ENCODE measurements around the gene NUP98. TPM values are rescaled to one million over a fixed set of nuclear protein-coding genes. Genes with fewer than 3 reads are reported as not detected.
"Not testable (repeated sequence)": the region's sequence is repeated elsewhere in the genome, so short reads cannot be mapped to it uniquely, and the experiment has no call there.

NUP98 gene
- total RNA-seq, 1 donor from 2014 or later = 62.4 TPM

GRCh38 chr11:3671334-3672254 lies 125.8 kb downstream of the NUP98 start, which contains the start of gene CHRNA10:
TSS of gene CHRNA10 (minus strand) at chr11:3671384. CDS start at chr11:3671312, 72 bp downstream.
- DNase-seq (ENCODE audit: low spot score) = no peak

- DNase-seq (ENCODE audit: low spot score) = no peak
Measured at GRCh38 chr11:3669742-3670183, 127.6 kb downstream of the NUP98 start.

- no peak for DNase-seq (ENCODE audit: low spot score)
Measured at GRCh38 chr11:3669128-3669527, 128.2 kb downstream of the NUP98 start.

GRCh38 chr11:3667149-3668035 lies 130.0 kb downstream of the NUP98 start:
- no peak for DNase-seq (ENCODE audit: low spot score)

GRCh38 chr11:3666023-3666530 lies 131.3 kb downstream of the NUP98 start:
- no peak for DNase-seq (ENCODE audit: low spot score)

- DNase-seq (ENCODE audit: low spot score) = no peak
Measured at GRCh38 chr11:3665336-3666022, 131.9 kb downstream of the NUP98 start.

GRCh38 chr11:3664032-3664630 lies 133.2 kb downstream of the NUP98 start:
- no peak for DNase-seq (ENCODE audit: low spot score)

GRCh38 chr11:3662856-3663255 lies 134.5 kb downstream of the NUP98 start:
- DNase-seq (ENCODE audit: low spot score) = no peak

- DNase-seq (ENCODE audit: low spot score) = no peak
Measured at GRCh38 chr11:3660960-3661359, 136.4 kb downstream of the NUP98 start.

- no peak for DNase-seq (ENCODE audit: low spot score)
Measured at GRCh38 chr11:3659595-3660515, 137.5 kb downstream of the NUP98 start.

GRCh38 chr11:3658252-3658651 lies 139.1 kb downstream of the NUP98 start:
- no peak for DNase-seq (ENCODE audit: low spot score)

- DNase-seq (ENCODE audit: low spot score) = not testable (repeated sequence)
Measured at GRCh38 chr11:3657331-3657730, 140.0 kb downstream of the NUP98 start.

- no peak for DNase-seq (ENCODE audit: low spot score)
Measured at GRCh38 chr11:3655547-3655946, 141.8 kb downstream of the NUP98 start.

- DNase-seq (ENCODE audit: low spot score) = not testable (repeated sequence)
Measured at GRCh38 chr11:3652514-3652913, 144.8 kb downstream of the NUP98 start.

- DNase-seq (ENCODE audit: low spot score) = not testable (repeated sequence)
Measured at GRCh38 chr11:3649374-3649773, 148.0 kb downstream of the NUP98 start.

- not testable (repeated sequence) for DNase-seq (ENCODE audit: low spot score)
Measured at GRCh38 chr11:3648843-3649242, 148.5 kb downstream of the NUP98 start.

GRCh38 chr11:3645552-3645951 lies 151.8 kb downstream of the NUP98 start:
- no peak for DNase-seq (ENCODE audit: low spot score)

GRCh38 chr11:3644817-3645235 lies 152.5 kb downstream of the NUP98 start, which contains the start of gene ART1:
TSS of gene ART1 (plus strand) at chr11:3645128. CDS start at chr11:3659214, 14,086 bp downstream.
- DNase-seq (ENCODE audit: low spot score) = no peak

GRCh38 chr11:3643102-3643546 lies 154.2 kb downstream of the NUP98 start:
- peak; percentile 21 for DNase-seq (ENCODE audit: low spot score)

Data from umbilical cord (tissue), 2 donors.